HG03565 (cell line): ENCODE data around the gene CRTC3.

Experiments
- ATAC-seq: cut with Tn5 transposase; IDR thresholded peaks from one replicate; pipeline ENCODE4 v1.9.1; 2021; ENCODE audit warnings: mild to moderate bottlenecking, moderate library complexity; ENCODE audit not compliant: unreplicated experiment

The CRTC3 gene

GRCh38 chr15:90561344-90562244 lies 31.9 kb downstream of the CRTC3 start:
- no peak for ATAC-seq

- no peak for ATAC-seq
These were observed 32.9 kb downstream of the CRTC3 start for GRCh38 chr15:90562669-90563068.

GRCh38 chr15:90563463-90563862 lies 33.7 kb downstream of the CRTC3 start:
- no peak for ATAC-seq

- no peak for ATAC-seq
These were observed 34.3 kb downstream of the CRTC3 start for GRCh38 chr15:90564051-90564450.

GRCh38 chr15:90564590-90564989 lies 34.9 kb downstream of the CRTC3 start:
- no peak for ATAC-seq

GRCh38 chr15:90565866-90566265 lies 36.1 kb downstream of the CRTC3 start:
- no peak for ATAC-seq

- no peak for ATAC-seq
These were observed 40.9 kb downstream of the CRTC3 start for GRCh38 chr15:90570643-90571042.

- ATAC-seq: no peak
These were observed 41.4 kb downstream of the CRTC3 start for GRCh38 chr15:90571063-90571541.

- no peak for ATAC-seq
These were observed 43.2 kb downstream of the CRTC3 start for GRCh38 chr15:90572893-90573292.

- no peak for ATAC-seq
These were observed 47.1 kb downstream of the CRTC3 start for GRCh38 chr15:90576711-90577389.

- ATAC-seq: no peak
These were observed 49.5 kb downstream of the CRTC3 start for GRCh38 chr15:90579213-90579612.

- ATAC-seq: no peak
These were observed 50.4 kb downstream of the CRTC3 start for GRCh38 chr15:90580099-90580498.

- no peak for ATAC-seq
These were observed 50.8 kb downstream of the CRTC3 start for GRCh38 chr15:90580541-90580940.

GRCh38 chr15:90580946-90581345 lies 51.2 kb downstream of the CRTC3 start:
- ATAC-seq: no peak

- no peak for ATAC-seq
These were observed 52.1 kb downstream of the CRTC3 start for GRCh38 chr15:90581771-90582352.

GRCh38 chr15:90582553-90582952 lies 52.8 kb downstream of the CRTC3 start:
- ATAC-seq: no peak

- no peak for ATAC-seq
These were observed 53.9 kb downstream of the CRTC3 start for GRCh38 chr15:90583471-90584252.

- ATAC-seq: no peak
These were observed 55.1 kb downstream of the CRTC3 start for GRCh38 chr15:90584841-90585240.

GRCh38 chr15:90585863-90586262 lies 56.1 kb downstream of the CRTC3 start:
- no peak for ATAC-seq

GRCh38 chr15:90586948-90587347 lies 57.2 kb downstream of the CRTC3 start:
- no peak for ATAC-seq

GRCh38 chr15:90588427-90588826 lies 58.7 kb downstream of the CRTC3 start:
- no peak for ATAC-seq
